ENCODE data around the gene CEND1.

GRCh38 chr11:788009-788640 is 1.8 kb downstream of the CEND1 start:
- TF ChIP-seq, protein P1, sequence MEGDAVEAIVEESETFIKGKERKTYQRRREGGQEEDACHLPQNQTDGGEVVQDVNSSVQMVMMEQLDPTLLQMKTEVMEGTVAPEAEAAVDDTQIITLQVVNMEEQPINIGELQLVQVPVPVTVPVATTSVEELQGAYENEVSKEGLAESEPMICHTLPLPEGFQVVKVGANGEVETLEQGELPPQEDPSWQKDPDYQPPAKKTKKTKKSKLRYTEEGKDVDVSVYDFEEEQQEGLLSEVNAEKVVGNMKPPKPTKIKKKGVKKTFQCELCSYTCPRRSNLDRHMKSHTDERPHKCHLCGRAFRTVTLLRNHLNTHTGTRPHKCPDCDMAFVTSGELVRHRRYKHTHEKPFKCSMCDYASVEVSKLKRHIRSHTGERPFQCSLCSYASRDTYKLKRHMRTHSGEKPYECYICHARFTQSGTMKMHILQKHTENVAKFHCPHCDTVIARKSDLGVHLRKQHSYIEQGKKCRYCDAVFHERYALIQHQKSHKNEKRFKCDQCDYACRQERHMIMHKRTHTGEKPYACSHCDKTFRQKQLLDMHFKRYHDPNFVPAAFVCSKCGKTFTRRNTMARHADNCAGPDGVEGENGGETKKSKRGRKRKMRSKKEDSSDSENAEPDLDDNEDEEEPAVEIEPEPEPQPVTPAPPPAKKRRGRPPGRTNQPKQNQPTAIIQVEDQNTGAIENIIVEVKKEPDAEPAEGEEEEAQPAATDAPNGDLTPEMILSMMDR (conservative IDR thresholded peaks at IDR 0.05), result no peak
- no peak for TF ChIP-seq ZFX (IDR thresholded peaks at IDR 0.05)

Measured in C4-2B (cell line).